A673 (cell line): ENCODE measurements around the gene CACNA2D3. TPM values are rescaled to one million over a fixed set of nuclear protein-coding genes. Genes with fewer than 3 reads are reported as not detected.

Source experiments
- BruUV-seq: library from RNA; stranded (reverse); fragments of 400-500 nt; replicated peaks from 2 replicates; lab custom pipeline; 2021; lab: Mats Ljungman, UMichigan
- CTCF ChIA-PET: fragments of 300-600 bp; sonication (Branson Sonifier 250); formaldehyde crosslinking; loops from one replicate; lab custom pipeline; 2022; ENCODE audit warnings: antibody characterized with exemption; lab: Charles Lee
- POLR2A ChIA-PET: fragments of 300-600 bp; sonication (Branson Sonifier 250); formaldehyde crosslinking; loops from one replicate; lab custom pipeline; 2022; ENCODE audit warnings: antibody characterized with exemption; ENCODE audit not compliant: low non-redundant PET; lab: Charles Lee
- DNase-seq: peaks from one replicate; pipeline ENCODE4 v3.0.0-alpha.2; 2015; ENCODE audit warnings: low spot score
- H3K27ac ChIP-seq: fragments of 200-600 bp; sonication (generic); 2 replicates; pipeline ENCODE4 v1.5.1; 2016; ENCODE audit warnings: mixed run types, low read depth, mild to moderate bottlenecking, mixed read lengths, antibody characterized with exemption, low read length; ENCODE audit not compliant: poor library complexity, severe bottlenecking
- H3K27me3 ChIP-seq: fragments of 200-600 bp; sonication (generic); replicated peaks from 2 replicates; pipeline ENCODE4 v1.6.1; 2017; ENCODE audit warnings: mixed run types, low read depth, mild to moderate bottlenecking, mixed read lengths, antibody characterized with exemption, low read length; ENCODE audit not compliant: insufficient read depth, poor library complexity
- H3K36me3 ChIP-seq: fragments of 200-600 bp; sonication (generic); 2 replicates; pipeline ENCODE4 v1.6.1; 2016; ENCODE audit warnings: mixed run types, mild to moderate bottlenecking, mixed read lengths, antibody characterized with exemption, low read length; ENCODE audit not compliant: insufficient read depth, poor library complexity, severe bottlenecking
- H3K4me1 ChIP-seq: fragments of 200-600 bp; sonication (generic); 2 replicates; pipeline ENCODE4 v1.6.1; 2017; ENCODE audit warnings: mixed run types, mild to moderate bottlenecking, mixed read lengths, antibody characterized with exemption, low read length; ENCODE audit not compliant: insufficient read depth, poor library complexity, severe bottlenecking
- H3K4me3 ChIP-seq: fragments of 200-600 bp; sonication (generic); 2 replicates; pipeline ENCODE4 v1.5.1; 2016; ENCODE audit warnings: low read depth, mixed run types, mild to moderate bottlenecking, mixed read lengths, low read length; ENCODE audit not compliant: poor library complexity, severe bottlenecking
- H3K9me3 ChIP-seq: fragments of 200-600 bp; sonication (generic); 2 replicates; pipeline ENCODE4 v1.6.1; 2016; ENCODE audit warnings: mixed run types, low read depth, mild to moderate bottlenecking, mixed read lengths, antibody characterized with exemption, low read length; ENCODE audit not compliant: poor library complexity, severe bottlenecking
- CTCF ChIP-seq: fragments of 300-800, 200-600 bp; sonication (generic); conservative IDR thresholded peaks from 2 replicates; pipeline ENCODE4 v1.5.1; 2017; ENCODE audit warnings: low read depth, mild to moderate bottlenecking, antibody characterized with exemption, low read length, moderate library complexity, mixed read lengths
- EZH2 ChIP-seq: fragments of 200-600 bp; sonication (generic); IDR thresholded peaks from 2 replicates; pipeline ENCODE4 v1.6.1; 2017; ENCODE audit warnings: borderline replicate concordance, low read depth, mild to moderate bottlenecking, mixed read lengths, antibody characterized with exemption, low read length; ENCODE audit not compliant: poor library complexity, severe bottlenecking
- intact Hi-C: fragments of 100-400 bp; cut with micrococcal nuclease; formaldehyde crosslinking; loops from one replicate; pipeline ENCODE4 v1.10.0; 2022; ENCODE audit not compliant: unreplicated experiment
- total RNA-seq: library from RNA; stranded (reverse); gene quantifications from 2 replicates; pipeline ENCODE4 v1.2.3, GENCODE V29; 2021

The CACNA2D3 gene
- total RNA-seq, 1 experiment from 2014 or later, result not detected

DNA sequence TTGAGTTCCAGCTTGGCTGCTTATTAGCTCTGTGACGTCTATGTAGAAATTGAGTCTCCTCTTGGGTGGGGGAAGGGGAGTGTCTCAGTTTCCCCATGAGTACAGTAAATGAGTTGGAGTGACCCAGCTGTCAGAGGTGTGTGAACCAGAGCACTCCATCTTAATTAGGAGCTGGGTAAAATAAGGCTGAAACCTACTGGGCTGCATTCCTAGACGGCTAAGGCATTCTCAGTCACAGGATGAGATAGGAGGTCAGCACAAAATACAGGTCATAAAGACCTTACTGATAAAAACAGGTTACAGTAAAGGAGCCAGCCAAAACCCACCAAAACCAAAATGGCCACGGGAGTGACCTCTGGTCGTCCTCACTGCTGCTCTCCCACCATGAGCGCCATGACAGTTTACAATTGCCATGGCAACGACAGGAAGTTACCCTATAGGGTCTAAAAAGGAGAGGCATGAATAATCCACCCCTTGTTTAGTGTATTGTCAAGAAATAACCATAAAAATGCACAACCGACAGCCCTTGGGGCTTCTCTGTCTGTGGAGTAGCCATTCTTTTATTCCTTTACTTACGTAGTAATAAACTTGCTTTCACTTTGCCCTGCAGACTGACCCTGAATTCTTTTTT is 222.4 kb downstream of the CACNA2D3 start:
- BruUV-seq, result no TSS peak
- DNase-seq, result no peak
- H3K9me3 ChIP-seq, result no peaks in the 10 kb centered on the region
- no peak overlapping the region for H3K4me3 ChIP-seq
- intact Hi-C loops, result no loop called here
- no peak overlapping the region for H3K27ac ChIP-seq
- no peaks in the 10 kb centered on the region for H3K36me3 ChIP-seq
- POLR2A ChIA-PET, result interaction anchor here (0.6 kb wide), 1 partner anchor 1072 kb away, joined by 3 read pairs; no protein-coding TSS in a partner anchor
- CTCF ChIA-PET, result no interaction called here
- TF ChIP-seq EZH2, result no peak
- TF ChIP-seq CTCF, result no peak
- no peaks in the 10 kb centered on the region for H3K27me3 ChIP-seq
- no peaks in the 10 kb centered on the region for H3K4me1 ChIP-seq

- no peaks in the 10 kb centered on the region for H3K36me3 ChIP-seq
- intact Hi-C loops, result no loop called here
- DNase-seq, result no peak
- no peak for TF ChIP-seq CTCF
- no peak for TF ChIP-seq EZH2
- no peaks in the 10 kb centered on the region for H3K4me1 ChIP-seq
- no peak overlapping the region for H3K4me3 ChIP-seq
- no peaks in the 10 kb centered on the region for H3K9me3 ChIP-seq
- H3K27ac ChIP-seq, result no peak overlapping the region
- H3K27me3 ChIP-seq, result no peaks in the 10 kb centered on the region
- no TSS peak for BruUV-seq
- CTCF ChIA-PET, result no interaction called here
- POLR2A ChIA-PET, result no interaction called here
Measured at GRCh38 chr3:54345847-54346375, 223.6 kb downstream of the CACNA2D3 start.

DNA sequence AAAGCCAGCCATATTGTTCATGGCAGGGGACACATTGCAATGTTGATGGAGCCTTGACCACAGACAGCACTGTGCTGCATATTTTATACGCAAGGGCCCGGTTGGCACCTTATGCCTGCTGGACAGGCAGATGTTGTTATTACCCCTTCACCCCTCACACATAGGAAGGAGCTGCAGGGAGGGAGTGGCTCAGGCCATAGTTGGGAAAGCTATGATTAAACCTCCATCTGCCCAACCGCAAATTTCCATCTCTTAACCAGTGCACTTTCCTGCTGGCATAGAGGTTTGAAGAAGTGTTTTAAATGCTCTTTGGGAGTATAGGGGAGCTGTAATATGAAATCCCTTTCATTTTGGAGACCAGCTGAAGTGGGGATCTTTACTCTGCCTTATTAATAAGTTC is 224.7 kb downstream of the CACNA2D3 start:
- Histone ChIP-seq H3K4me1 (no peaks in the 10 kb centered on the region), H3K27me3 (no peaks in the 10 kb centered on the region), H3K4me3 (no peak overlapping the region), H3K36me3 (no peaks in the 10 kb centered on the region), H3K9me3 (no peaks in the 10 kb centered on the region), H3K27ac (no peak overlapping the region)
- TF ChIP-seq EZH2 (no peak), CTCF (no peak)
- no TSS peak for BruUV-seq
- CTCF ChIA-PET, result no interaction called here
- intact Hi-C loops, result no loop called here
- no peak for DNase-seq
- POLR2A ChIA-PET, result no interaction called here
